Activated naive CD8-positive, alpha-beta T cell treated with anti-CD3 and anti-CD28 coated beads, Interleukin-2, amount 50 U/mL, for 24 hours (primary cell): ENCODE results near the gene LIG1.

ENCODE experiments used
- ATAC-seq: fragments of 150-1000 bp; cut with Tn5 transposase; one replicate; pipeline ENCODE4 v1.10.0; 2021
- DNase-seq: peaks from one replicate; pipeline ENCODE4 v3.0.0; 2021
- H3K27ac Mint-ChIP-seq: one replicate; pipeline ENCODE4 v1.8.0; 2021; ENCODE audit warnings: mild to moderate bottlenecking, mixed read lengths
- H3K27me3 Mint-ChIP-seq: one replicate; pipeline ENCODE4 v1.8.0; 2021; ENCODE audit warnings: mixed read lengths
- H3K36me3 Mint-ChIP-seq: one replicate; pipeline ENCODE4 v1.8.0; 2021; ENCODE audit warnings: low read depth, mixed read lengths
- H3K4me1 Mint-ChIP-seq: one replicate; pipeline ENCODE4 v1.8.0; 2021; ENCODE audit warnings: mixed read lengths
- H3K4me3 Mint-ChIP-seq: one replicate; pipeline ENCODE4 v1.8.0; 2021; ENCODE audit warnings: mild to moderate bottlenecking, moderate library complexity, mixed read lengths
- H3K9me3 Mint-ChIP-seq: one replicate; pipeline ENCODE4 v1.8.0; 2021; ENCODE audit warnings: mixed read lengths

LIG1 gene

DNA sequence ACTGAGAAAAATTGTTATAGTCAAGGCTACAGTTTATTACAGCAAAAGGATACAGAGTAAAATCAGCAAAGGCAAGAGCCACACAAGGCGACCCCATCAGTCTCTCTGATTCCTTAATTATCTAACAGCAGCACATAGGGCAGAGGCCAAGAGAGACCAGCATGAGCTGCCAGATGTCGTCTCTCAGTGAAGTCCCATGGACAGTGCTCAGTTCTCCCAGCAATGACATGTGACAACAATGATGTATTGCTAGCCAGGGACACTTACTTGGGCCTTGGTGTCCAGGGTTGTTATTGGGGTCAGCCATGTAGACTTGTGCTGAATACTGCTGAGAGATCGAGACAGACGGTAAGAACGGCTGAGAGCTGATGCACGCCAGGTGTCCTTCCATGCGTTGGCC, 22.6 kb upstream of the LIG1 start:
- Mint-ChIP-seq H3K9me3 (no peaks in the 10 kb centered on the region), H3K36me3 (peaks cover 16% of the 10 kb centered on the region), H3K27ac (no peak overlapping the region), H3K4me1 (peaks cover 8% of the 10 kb centered on the region), H3K4me3 (no peak overlapping the region), H3K27me3 (no peaks in the 10 kb centered on the region)
- DNase-seq = no peak
- no peak for ATAC-seq

- ATAC-seq = no peak
- Mint-ChIP-seq H3K4me3 (no peak overlapping the region), H3K27me3 (no peaks in the 10 kb centered on the region), H3K4me1 (peaks cover 8% of the 10 kb centered on the region), H3K9me3 (no peaks in the 10 kb centered on the region), H3K36me3 (peaks cover 17% of the 10 kb centered on the region), H3K27ac (no peak overlapping the region)
- DNase-seq = no peak
Observed at GRCh38 chr19:48190885-48191284, 20.7 kb upstream of the LIG1 start.

GRCh38 chr19:48190288-48190884, 20.2 kb upstream of the LIG1 start:
- Mint-ChIP-seq H3K27ac (no peak overlapping the region), H3K4me3 (no peak overlapping the region), H3K27me3 (no peaks in the 10 kb centered on the region), H3K4me1 (peaks cover 8% of the 10 kb centered on the region), H3K9me3 (no peaks in the 10 kb centered on the region), H3K36me3 (peaks cover 17% of the 10 kb centered on the region)
- ATAC-seq = peak; percentile 62
- DNase-seq = peak; percentile 45

GRCh38 chr19:48186541-48186991, 16.4 kb upstream of the LIG1 start:
- Mint-ChIP-seq H3K4me1 (peaks cover 6% of the 10 kb centered on the region), H3K4me3 (no peak overlapping the region), H3K9me3 (peaks cover 2% of the 10 kb centered on the region), H3K27me3 (no peaks in the 10 kb centered on the region), H3K36me3 (peaks cover 28% of the 10 kb centered on the region), H3K27ac (no peak overlapping the region)
- ATAC-seq (no peak), DNase-seq (no peak)

GRCh38 chr19:48186015-48186414, 15.9 kb upstream of the LIG1 start:
- peaks cover 33% of the 10 kb centered on the region for H3K36me3 Mint-ChIP-seq
- H3K4me3 Mint-ChIP-seq = no peak overlapping the region
- no peaks in the 10 kb centered on the region for H3K27me3 Mint-ChIP-seq
- no peak overlapping the region for H3K27ac Mint-ChIP-seq
- ATAC-seq = no peak
- peaks cover 7% of the 10 kb centered on the region for H3K9me3 Mint-ChIP-seq
- H3K4me1 Mint-ChIP-seq = peaks cover 6% of the 10 kb centered on the region
- no peak for DNase-seq

DNA sequence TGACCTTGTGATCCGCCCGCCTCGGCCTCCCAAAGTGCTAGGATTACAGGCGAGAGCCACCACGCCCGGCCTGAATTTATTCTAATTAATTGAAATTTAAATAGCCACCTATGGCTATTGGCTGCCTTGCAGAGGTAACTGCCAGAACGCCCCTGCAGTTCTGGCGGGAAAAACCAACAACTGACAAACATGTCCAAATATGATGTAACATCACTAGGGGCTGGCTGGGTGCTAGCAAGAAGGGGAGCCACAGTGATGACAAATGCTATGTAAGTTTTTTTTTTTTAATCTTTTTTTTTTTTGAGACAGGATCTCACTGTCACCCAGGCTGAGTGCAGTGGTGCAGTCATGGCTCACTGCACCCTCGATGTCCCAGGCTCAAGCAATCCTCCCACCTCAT, 13.2 kb upstream of the LIG1 start:
- ATAC-seq (no peak), DNase-seq (no peak)
- Mint-ChIP-seq H3K27ac (no peak overlapping the region), H3K4me1 (no peaks in the 10 kb centered on the region), H3K27me3 (no peaks in the 10 kb centered on the region), H3K4me3 (no peak overlapping the region), H3K9me3 (peaks cover 8% of the 10 kb centered on the region), H3K36me3 (peaks cover 26% of the 10 kb centered on the region)

DNA sequence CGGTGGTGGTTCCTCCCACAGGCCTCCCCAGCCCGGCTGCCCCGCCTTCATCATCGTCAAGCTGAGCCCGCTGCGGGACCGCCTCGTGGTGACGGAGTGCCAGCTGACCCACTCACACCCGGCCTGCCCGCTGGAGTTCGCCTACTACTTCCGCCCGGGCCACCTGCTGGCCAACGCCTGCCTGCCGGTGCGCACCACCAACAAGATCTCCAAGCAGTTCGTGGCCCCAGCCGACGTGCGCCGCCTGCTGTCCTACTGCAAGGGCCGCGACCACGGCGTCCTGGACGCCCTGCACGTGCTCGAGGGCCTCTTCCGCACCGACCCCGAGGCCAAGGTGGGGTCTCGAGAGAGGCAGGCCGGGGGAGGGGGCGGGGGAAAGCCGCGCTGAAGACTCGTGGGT, 12.3 kb upstream of the LIG1 start:
- peaks cover 8% of the 10 kb centered on the region for H3K9me3 Mint-ChIP-seq
- H3K4me3 Mint-ChIP-seq = no peak overlapping the region
- peaks cover 22% of the 10 kb centered on the region for H3K36me3 Mint-ChIP-seq
- no peaks in the 10 kb centered on the region for H3K4me1 Mint-ChIP-seq
- H3K27me3 Mint-ChIP-seq = no peaks in the 10 kb centered on the region
- no peak for ATAC-seq
- no peak for DNase-seq
- no peak overlapping the region for H3K27ac Mint-ChIP-seq

DNA sequence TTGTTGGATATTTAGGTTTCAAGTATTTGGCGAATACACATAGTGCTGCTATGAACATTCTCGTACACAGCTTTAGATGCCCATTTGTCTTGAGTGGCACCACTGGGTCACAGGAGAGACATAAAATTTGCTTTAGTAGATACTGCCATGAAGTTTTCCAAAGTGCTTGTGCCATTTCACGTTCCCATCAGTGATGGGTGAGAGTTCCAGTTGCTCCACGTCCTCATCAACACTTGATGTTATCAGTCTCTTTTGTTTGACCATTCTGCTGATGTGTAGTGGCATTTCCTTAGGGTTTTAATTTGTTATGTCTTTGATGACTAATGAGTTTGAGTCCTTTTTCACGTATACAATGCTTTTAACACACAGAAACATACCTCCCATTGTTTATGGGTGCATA, 11.4 kb upstream of the LIG1 start:
- peaks cover 8% of the 10 kb centered on the region for H3K9me3 Mint-ChIP-seq
- H3K27ac Mint-ChIP-seq = no peak overlapping the region
- H3K4me3 Mint-ChIP-seq = no peak overlapping the region
- no peaks in the 10 kb centered on the region for H3K4me1 Mint-ChIP-seq
- no peak for DNase-seq
- H3K27me3 Mint-ChIP-seq = no peaks in the 10 kb centered on the region
- H3K36me3 Mint-ChIP-seq = peaks cover 26% of the 10 kb centered on the region
- no peak for ATAC-seq

- Mint-ChIP-seq H3K27me3 (no peaks in the 10 kb centered on the region), H3K4me1 (peaks cover 11% of the 10 kb centered on the region), H3K4me3 (no peak overlapping the region), H3K36me3 (peaks cover 35% of the 10 kb centered on the region), H3K9me3 (peaks cover 2% of the 10 kb centered on the region), H3K27ac (no peak overlapping the region)
- DNase-seq (no peak), ATAC-seq (no peak)
Observed at GRCh38 chr19:48176226-48176625, 6.1 kb upstream of the LIG1 start.

DNA sequence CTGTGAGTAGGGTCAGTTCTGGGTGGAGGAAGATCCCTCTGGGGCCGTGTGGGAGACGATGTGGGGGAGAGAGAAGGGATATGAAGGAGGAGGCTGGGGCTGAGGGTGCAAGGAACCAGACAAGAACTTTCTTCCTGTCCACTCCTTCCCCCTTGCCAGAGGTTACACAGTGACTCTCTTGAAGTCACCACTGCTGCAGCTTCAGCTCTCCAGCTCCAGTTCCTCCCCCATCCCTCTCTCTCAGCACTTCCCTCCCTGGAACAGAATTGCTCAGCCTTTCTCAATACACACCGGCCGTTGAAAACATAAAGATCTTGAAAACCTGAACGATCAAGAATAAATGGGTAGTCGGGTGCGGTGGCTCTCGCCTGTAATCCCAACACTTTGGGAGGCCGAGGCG, 5.4 kb upstream of the LIG1 start:
- DNase-seq (no peak), ATAC-seq (no peak)
- Mint-ChIP-seq H3K4me1 (peaks cover 16% of the 10 kb centered on the region), H3K27ac (no peak overlapping the region), H3K27me3 (no peaks in the 10 kb centered on the region), H3K9me3 (no peaks in the 10 kb centered on the region), H3K4me3 (no peak overlapping the region), H3K36me3 (peaks cover 37% of the 10 kb centered on the region)

DNA sequence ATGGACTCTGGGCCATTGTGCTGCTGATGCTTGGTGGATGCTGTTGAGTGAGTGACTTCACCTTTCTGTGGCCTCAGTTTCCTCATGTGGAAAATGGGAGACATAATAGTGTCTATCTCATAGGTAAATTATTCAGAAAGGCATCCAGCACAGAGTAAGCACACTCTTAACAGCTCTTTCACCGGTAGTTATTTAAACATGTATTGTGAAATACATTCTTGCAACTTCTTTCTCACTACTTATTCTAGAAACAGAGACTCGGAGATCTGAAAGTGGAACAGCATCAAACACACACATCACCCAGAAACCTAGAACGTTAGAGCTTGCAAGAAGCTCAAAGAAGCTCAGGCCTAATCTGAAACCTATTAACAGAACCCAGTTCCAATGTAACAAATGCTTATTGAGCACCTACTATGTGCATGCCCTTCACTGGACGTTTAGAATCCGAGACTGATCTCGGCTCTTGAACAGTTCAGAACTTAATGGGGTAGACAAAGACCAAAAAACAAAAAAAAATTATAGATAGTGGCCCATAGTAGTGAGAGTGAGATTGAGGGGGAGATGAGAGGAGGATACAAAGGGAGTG, 4.4 kb upstream of the LIG1 start:
- DNase-seq (no peak), ATAC-seq (no peak)
- no peak overlapping the region for H3K27ac Mint-ChIP-seq
- peaks cover 16% of the 10 kb centered on the region for H3K4me1 Mint-ChIP-seq
- no peaks in the 10 kb centered on the region for H3K27me3 Mint-ChIP-seq
- H3K9me3 Mint-ChIP-seq = no peaks in the 10 kb centered on the region
- no peak overlapping the region for H3K4me3 Mint-ChIP-seq
- H3K36me3 Mint-ChIP-seq = peaks cover 33% of the 10 kb centered on the region

- Mint-ChIP-seq H3K4me3 (peak overlapping the region; percentile 88), H3K27me3 (no peaks in the 10 kb centered on the region), H3K36me3 (peaks cover 27% of the 10 kb centered on the region), H3K9me3 (no peaks in the 10 kb centered on the region), H3K4me1 (peaks cover 24% of the 10 kb centered on the region), H3K27ac (no peak overlapping the region)
- DNase-seq (no peak), ATAC-seq (no peak)
Observed at GRCh38 chr19:48171710-48172109, 1.6 kb upstream of the LIG1 start.

GRCh38 chr19:48170817-48171347, 738 bp upstream of the LIG1 start:
- Mint-ChIP-seq H3K36me3 (peaks cover 27% of the 10 kb centered on the region), H3K27ac (peak overlapping the region; percentile 97), H3K27me3 (no peaks in the 10 kb centered on the region), H3K9me3 (no peaks in the 10 kb centered on the region), H3K4me3 (peak overlapping the region; percentile 88), H3K4me1 (peaks cover 24% of the 10 kb centered on the region)
- DNase-seq = no peak
- peak; percentile 4 for ATAC-seq

DNA sequence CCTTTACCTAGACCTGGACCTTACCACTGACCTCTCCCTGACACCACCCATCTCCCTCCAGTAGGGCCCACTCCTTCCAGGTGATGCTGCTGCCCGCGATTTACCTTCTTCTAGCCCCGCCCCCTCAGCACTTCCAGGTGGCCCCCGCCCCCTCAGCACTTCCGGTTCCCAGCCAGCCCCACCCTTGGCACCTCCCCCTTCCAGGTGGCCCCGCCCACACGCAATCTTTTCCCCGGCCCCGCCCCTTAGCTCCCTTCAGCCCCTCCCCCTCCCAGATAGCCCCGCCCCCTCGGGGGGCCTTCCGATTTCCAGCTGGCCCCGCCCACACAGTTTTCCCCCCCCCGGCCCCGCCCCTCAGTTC, 586 bp downstream of the LIG1 start:
- Mint-ChIP-seq H3K27me3 (no peaks in the 10 kb centered on the region), H3K27ac (peak overlapping the region; percentile 97), H3K4me1 (peaks cover 26% of the 10 kb centered on the region), H3K9me3 (no peaks in the 10 kb centered on the region), H3K4me3 (peak overlapping the region; percentile 88), H3K36me3 (peaks cover 28% of the 10 kb centered on the region)
- ATAC-seq = peak; percentile 6
- peak; percentile 91 for DNase-seq

DNA sequence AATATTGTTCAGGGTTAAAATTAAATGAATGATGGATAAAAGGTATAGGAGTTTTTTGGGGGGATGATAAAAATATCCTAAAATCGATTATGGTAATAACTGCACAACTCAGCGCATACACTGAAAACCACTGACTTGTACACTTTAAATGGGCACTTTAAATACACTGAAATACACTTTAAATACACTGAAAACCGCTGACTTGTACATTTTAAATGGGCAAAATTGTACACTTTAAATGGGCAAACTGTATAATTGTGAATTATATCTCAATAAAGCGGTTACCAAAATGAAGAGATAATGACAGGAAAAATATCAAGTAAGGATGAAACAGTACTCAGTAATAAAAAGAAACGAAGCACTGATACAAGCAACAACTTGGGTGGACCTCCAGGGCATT, 1.5 kb downstream of the LIG1 start:
- Mint-ChIP-seq H3K27me3 (no peaks in the 10 kb centered on the region), H3K27ac (peak overlapping the region; percentile 43), H3K9me3 (no peaks in the 10 kb centered on the region), H3K36me3 (peaks cover 30% of the 10 kb centered on the region), H3K4me3 (no peak overlapping the region), H3K4me1 (peaks cover 26% of the 10 kb centered on the region)
- no peak for ATAC-seq
- DNase-seq = no peak
